Measurements from ENCODE around the gene DCXR. TPM values are rescaled to one million over a fixed set of nuclear protein-coding genes. Genes with fewer than 3 reads are reported as not detected.

The DCXR gene
- total RNA-seq, 1 experiment from 2014 or later = 120 TPM

- H3K9me2 ChIP-seq (ENCODE audit: insufficient read depth) = no peaks in the 10 kb centered on the region
- no peak overlapping the region for H2AFZ ChIP-seq
- no peak for DNase-seq
- H3K4me1 ChIP-seq (replicated peaks; ENCODE audit: insufficient read depth) = no peaks in the 10 kb centered on the region
- H3K36me3 ChIP-seq (ENCODE audit: low read depth) = no peaks in the 10 kb centered on the region
- intact Hi-C loops (cut with micrococcal nuclease; ENCODE audit: unreplicated experiment) = no loop called here
- ChIA-PET POLR2A (ENCODE audit: unreplicated experiment) (interaction anchor here (0.6 kb wide), 1 partner anchor 381 kb away, joined by 8 read pairs; no protein-coding TSS in a partner anchor), CTCF (no interaction called here)
- no peaks in the 10 kb centered on the region for H3K79me2 ChIP-seq (ENCODE audit: low read depth)
- no peaks in the 10 kb centered on the region for H3K27me3 ChIP-seq (ENCODE audit: insufficient read depth, low read depth)
- no peak for TF ChIP-seq EZH2 (IDR thresholded peaks at IDR 0.05; ENCODE audit: low read depth)
- no peak for TF ChIP-seq CTCF (conservative IDR thresholded peaks at IDR 0.05)
- no peak overlapping the region for H3K4me2 ChIP-seq
- no peak overlapping the region for H3K4me3 ChIP-seq
- H3K9me3 ChIP-seq (ENCODE audit: insufficient read depth, low read depth) = no peaks in the 10 kb centered on the region
- H3F3A ChIP-seq (ENCODE audit: insufficient read depth, low read depth) = peaks cover under 1% of the 10 kb centered on the region; the same call in 1 of the 2 replicates
- H4K20me1 ChIP-seq (ENCODE audit: insufficient read depth) = peaks cover 5% of the 10 kb centered on the region; the same call in 1 of the 2 replicates
- H3K27ac ChIP-seq = no peak overlapping the region
- BruUV-seq (replicated peaks) = no TSS peak
Observed at GRCh38 chr17:82016061-82016874, 21.2 kb downstream of the DCXR start.

DNA sequence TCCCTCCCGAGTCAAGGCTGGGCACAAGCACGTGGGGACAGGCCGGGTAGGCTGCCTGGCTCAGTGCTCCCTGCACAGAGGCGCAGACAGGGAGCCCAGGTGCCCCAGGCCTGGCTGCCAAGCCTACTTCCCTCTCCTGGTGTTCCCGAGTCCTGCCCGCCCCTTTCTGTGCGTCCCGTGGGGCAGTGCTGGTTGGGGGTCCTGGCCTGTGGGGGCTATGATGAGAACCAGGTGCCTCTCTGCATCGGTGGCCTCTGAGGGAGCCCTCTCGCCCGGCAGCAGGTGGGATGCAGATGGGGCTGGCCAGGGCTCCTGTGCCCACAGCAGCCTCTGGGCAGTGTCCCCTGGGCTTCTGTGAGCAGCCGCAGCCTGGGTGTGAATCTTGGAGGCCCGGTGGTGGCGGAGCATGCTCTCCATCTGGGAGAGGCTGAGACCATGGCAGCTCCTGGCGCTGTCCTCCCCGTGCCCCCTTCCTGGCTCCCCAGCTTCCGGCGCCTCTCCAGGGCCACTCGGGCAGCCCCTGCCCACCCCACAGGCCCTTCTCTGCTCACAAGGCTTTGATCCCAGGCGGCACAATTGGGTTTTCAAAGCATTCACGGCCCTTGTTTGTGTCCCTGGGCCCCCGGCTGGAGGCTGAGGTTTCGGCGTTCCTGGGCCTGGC lies 22.1 kb downstream of the DCXR start:
- no TSS peak for BruUV-seq (replicated peaks)
- CTCF ChIA-PET = no interaction called here
- H3K4me1 ChIP-seq (replicated peaks; ENCODE audit: insufficient read depth) = no peaks in the 10 kb centered on the region
- no peak overlapping the region for H3K4me3 ChIP-seq
- no peaks in the 10 kb centered on the region for H3K27me3 ChIP-seq (ENCODE audit: insufficient read depth, low read depth)
- no peak overlapping the region for H2AFZ ChIP-seq
- DNase-seq = no peak
- TF ChIP-seq EZH2 (IDR thresholded peaks at IDR 0.05; ENCODE audit: low read depth) = no peak
- TF ChIP-seq CTCF (conservative IDR thresholded peaks at IDR 0.05) = no peak
- H3K9me3 ChIP-seq (ENCODE audit: insufficient read depth, low read depth) = no peaks in the 10 kb centered on the region
- H3F3A ChIP-seq (ENCODE audit: insufficient read depth, low read depth) = no peaks in the 10 kb centered on the region; the same call in 1 of the 2 replicates
- POLR2A ChIA-PET (ENCODE audit: unreplicated experiment) = no interaction called here
- no peak overlapping the region for H3K4me2 ChIP-seq
- no peaks in the 10 kb centered on the region for H3K9me2 ChIP-seq (ENCODE audit: insufficient read depth)
- no peaks in the 10 kb centered on the region for H3K79me2 ChIP-seq (ENCODE audit: low read depth)
- no peaks in the 10 kb centered on the region for H3K36me3 ChIP-seq (ENCODE audit: low read depth)
- H4K20me1 ChIP-seq (ENCODE audit: insufficient read depth) = no peaks in the 10 kb centered on the region
- no peak overlapping the region for H3K27ac ChIP-seq
- intact Hi-C loops (cut with micrococcal nuclease; ENCODE audit: unreplicated experiment) = no loop called here

- H2AFZ ChIP-seq = no peak overlapping the region
- no peaks in the 10 kb centered on the region for H3K27me3 ChIP-seq (ENCODE audit: insufficient read depth, low read depth)
- intact Hi-C loops (cut with micrococcal nuclease; ENCODE audit: unreplicated experiment) = no loop called here
- ChIA-PET CTCF (no interaction called here), POLR2A (ENCODE audit: unreplicated experiment) (no interaction called here)
- H4K20me1 ChIP-seq (ENCODE audit: insufficient read depth) = no peaks in the 10 kb centered on the region
- H3F3A ChIP-seq (ENCODE audit: insufficient read depth, low read depth) = no peaks in the 10 kb centered on the region
- H3K27ac ChIP-seq = no peak overlapping the region
- no peaks in the 10 kb centered on the region for H3K4me1 ChIP-seq (replicated peaks; ENCODE audit: insufficient read depth)
- H3K4me3 ChIP-seq = no peak overlapping the region
- no peaks in the 10 kb centered on the region for H3K79me2 ChIP-seq (ENCODE audit: low read depth)
- no peak overlapping the region for H3K4me2 ChIP-seq
- TF ChIP-seq EZH2 (IDR thresholded peaks at IDR 0.05; ENCODE audit: low read depth) (no peak), CTCF (conservative IDR thresholded peaks at IDR 0.05) (no peak)
- no peaks in the 10 kb centered on the region for H3K36me3 ChIP-seq (ENCODE audit: low read depth)
- no peak for DNase-seq
- no peaks in the 10 kb centered on the region for H3K9me3 ChIP-seq (ENCODE audit: insufficient read depth, low read depth)
- BruUV-seq (replicated peaks) = no TSS peak
- no peaks in the 10 kb centered on the region for H3K9me2 ChIP-seq (ENCODE audit: insufficient read depth)
Observed at GRCh38 chr17:82014971-82015310, 22.6 kb downstream of the DCXR start.
